Left lung (tissue), 10 donors: ENCODE results near the gene TP53INP2. TPM values are rescaled to one million over a fixed set of nuclear protein-coding genes. Genes with fewer than 3 reads are reported as not detected.

Experiments used
- ATAC-seq: fragments of 200-7000 bp; cut with Tn5 transposase; one replicate; pipeline ENCODE4 v1.9.1; 2020; ENCODE audit warnings: moderate library complexity
- DNase-seq, 4 donors: peaks; one replicate each; pipeline ENCODE4 v3.0.0-alpha.2; 2013 to 2020
- H3K27ac ChIP-seq, 2 donors: fragments of 200-600 bp; sonication (generic) in 1 of 2; one replicate each; pipeline versions ENCODE4 v1.5.0 to v1.8.0; 2020 to 2021
- H3K27me3 ChIP-seq, 2 donors: fragments of 200-600 bp; sonication (generic) in 1 of 2; one replicate each; pipeline versions ENCODE4 v1.5.0 to v1.8.0; 2020 to 2021
- H3K36me3 ChIP-seq, 2 donors: fragments of 200-600 bp; sonication (generic) in 1 of 2; one replicate each; pipeline versions ENCODE4 v1.5.0 to v1.8.0; 2020 to 2021
- H3K4me1 ChIP-seq, 2 donors: fragments of 200-600 bp; one replicate each; pipeline ENCODE4 v1.8.0; 2021
- H3K4me3 ChIP-seq, 2 donors: fragments of 200-600 bp; sonication (generic) in 1 of 2; one replicate each; pipeline versions ENCODE4 v1.5.0 to v1.8.0; 2020 to 2021; ENCODE audit warnings: mild to moderate bottlenecking in 1 of 2
- H3K9me3 ChIP-seq, 2 donors: fragments of 200-600 bp; sonication (generic) in 1 of 2; one replicate each; pipeline versions ENCODE4 v1.5.0 to v1.8.0; 2020 to 2021
- CTCF ChIP-seq, 2 donors: fragments of 200-600 bp; sonication (generic) in 1 of 2; IDR thresholded peaks; one replicate each; pipeline versions ENCODE4 v1.5.0 to v1.8.0; 2021; ENCODE audit warnings: antibody characterized with exemption in 2 of 2
- intact Hi-C, 2 donors: fragments of 100-400 bp; cut with DNase I; formaldehyde crosslinking; loops; one replicate each; pipeline versions ENCODE4 v1.11.2 to v1.14.2; 2022
- polyA plus RNA-seq, 6 donors: library from polyadenylated mRNA; unstranded; fragments of 120-200 nt; gene quantifications; one replicate each; pipeline ENCODE4 v1.2.1, GENCODE V29; 2013; ENCODE audit not compliant: insufficient read length in 6 of 6
- total RNA-seq, 2 donors: library from RNA; stranded (reverse); fragmentation: NEBNext Ultra II Directional; extraction: Animal tissue kit (Norgen Biotek cat#: 25700); gene quantifications; one replicate each; pipeline ENCODE4 v1.2.1, GENCODE V29; 2021
- donor health status: DM: no; HTN: yes; CAD: no.
- donor health status: DM: no; HTN: no; CAD: no.

TP53INP2 gene
- total and polyA plus RNA-seq, 8 donors, result 5.8 to 41.5 (median 6.9) TPM

DNA sequence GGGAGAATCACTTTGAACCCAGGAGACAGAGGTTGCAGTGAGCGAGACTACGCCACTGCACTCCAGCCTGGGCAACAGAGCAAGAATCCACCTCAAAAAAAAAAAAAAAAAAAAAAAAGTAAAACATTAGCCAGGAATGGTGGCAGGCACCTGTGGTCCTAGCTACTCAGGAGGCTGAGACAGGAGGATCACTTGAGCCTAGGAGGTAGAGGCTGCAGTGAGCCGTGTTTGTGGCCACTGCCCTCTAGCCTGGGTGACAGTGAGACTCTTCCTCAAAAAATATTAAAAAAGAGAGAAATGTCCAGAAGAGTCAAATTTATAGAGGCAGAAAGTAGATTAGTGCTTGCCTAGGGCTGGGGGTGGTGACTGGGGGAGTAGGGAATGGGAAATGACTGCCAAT is 20.5 kb upstream of the TP53INP2 start:
- no peak for TF ChIP-seq CTCF (IDR thresholded peaks at IDR 0.05)
- intact Hi-C loops, result no loop called here

GRCh38 chr20:34689486-34689885 is 14.7 kb upstream of the TP53INP2 start:
- Histone ChIP-seq H3K4me1 (peaks cover 0 to 15% of the 10 kb centered on the region in 2 donors), H3K27ac (no peak overlapping the region), H3K27me3 (no peaks in the 10 kb centered on the region), H3K9me3 (no peaks in the 10 kb centered on the region), H3K36me3 (no peaks in the 10 kb centered on the region), H3K4me3 (no peak overlapping the region)
- TF ChIP-seq CTCF (IDR thresholded peaks at IDR 0.05), result no peak
- intact Hi-C loops, result no loop called here
- ATAC-seq (peak; percentile 30), DNase-seq (no peak)

More for the DNA sequence above, 20.5 kb upstream of the TP53INP2 start:
- no peak for DNase-seq
- Histone ChIP-seq H3K27me3 (no peaks in the 10 kb centered on the region), H3K9me3 (no peaks in the 10 kb centered on the region), H3K36me3 (no peaks in the 10 kb centered on the region), H3K4me3 (no peak overlapping the region), H3K27ac (no peak overlapping the region), H3K4me1 (peaks cover 0 to 22% of the 10 kb centered on the region in 2 donors)
- no peak for ATAC-seq

- ATAC-seq, result no peak
- Histone ChIP-seq H3K36me3 (no peaks in the 10 kb centered on the region), H3K4me1 (peaks cover 0 to 15% of the 10 kb centered on the region in 2 donors), H3K9me3 (no peaks in the 10 kb centered on the region), H3K27me3 (no peaks in the 10 kb centered on the region), H3K4me3 (no peak overlapping the region), H3K27ac (no peak overlapping the region)
- no peak for TF ChIP-seq CTCF (IDR thresholded peaks at IDR 0.05)
- no peak for DNase-seq
- intact Hi-C loops, result no loop called here
Observed at GRCh38 chr20:34691838-34692237, 12.3 kb upstream of the TP53INP2 start.

- no peaks in the 10 kb centered on the region for H3K9me3 ChIP-seq
- intact Hi-C loops, result no loop called here
Observed at GRCh38 chr20:34693414-34693813, 10.7 kb upstream of the TP53INP2 start.

More at GRCh38 chr20:34693414-34693813, 10.7 kb upstream of the TP53INP2 start:
- no peaks in the 10 kb centered on the region for H3K27me3 ChIP-seq
- H3K4me1 ChIP-seq, result peaks cover 0 to 8% of the 10 kb centered on the region in 2 donors
- DNase-seq (no peak), ATAC-seq (no peak)
- H3K4me3 ChIP-seq, result no peak overlapping the region
- TF ChIP-seq CTCF (IDR thresholded peaks at IDR 0.05), result no peak
- no peak overlapping the region for H3K27ac ChIP-seq
- H3K36me3 ChIP-seq, result no peaks in the 10 kb centered on the region
